ENCODE results near the gene PTF1A.

Gene PTF1A

GRCh38 chr10:23191764-23192711 is at the start of gene PTF1A:
Gene PTF1A (plus strand): TSS chr10:23192312. CDS start chr10:23192531, 219 bp downstream.
- no peak within 1 kb of the TSS for H3K4me3 ChIP-seq (ENCODE audit: low read depth, low read length)
- no peak for TF ChIP-seq CTCF (IDR thresholded peaks at IDR 0.05; ENCODE audit: borderline replicate concordance, insufficient read depth, low read depth, low read length)

DNA sequence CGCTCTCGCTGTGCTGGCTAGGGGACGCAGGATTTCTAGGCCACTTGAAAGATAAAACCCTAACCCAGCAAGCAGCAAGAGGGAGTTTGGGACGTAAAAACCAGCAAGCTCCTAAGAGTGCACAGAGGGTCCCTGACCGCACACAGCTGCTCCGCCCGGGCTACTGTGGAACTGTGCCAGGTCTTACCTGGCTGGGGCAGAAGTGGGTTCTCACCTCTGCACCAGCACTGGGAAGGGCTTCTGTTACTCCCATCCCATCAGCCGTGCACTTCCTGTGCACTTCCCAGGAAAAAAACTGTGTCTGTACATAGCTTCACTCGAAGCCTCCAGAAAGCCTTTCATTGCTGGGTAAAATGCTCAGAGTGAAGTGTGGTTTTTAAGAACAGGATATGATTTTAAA is 45.9 kb upstream of the PTF1A start:
- no peak overlapping the region for H3K4me3 ChIP-seq (ENCODE audit: low read depth, low read length)

GRCh38 chr10:23147035-23147434 is 45.1 kb upstream of the PTF1A start:
- TF ChIP-seq CTCF (IDR thresholded peaks at IDR 0.05; ENCODE audit: borderline replicate concordance, insufficient read depth, low read depth, low read length) = no peak
- H3K4me3 ChIP-seq (ENCODE audit: low read depth, low read length) = no peak overlapping the region

More for the DNA sequence above, 45.9 kb upstream of the PTF1A start:
- no peak for TF ChIP-seq CTCF (IDR thresholded peaks at IDR 0.05; ENCODE audit: borderline replicate concordance, insufficient read depth, low read depth, low read length)

GRCh38 chr10:23148214-23148613 is 43.9 kb upstream of the PTF1A start:
- no peak overlapping the region for H3K4me3 ChIP-seq (ENCODE audit: low read depth, low read length)
- TF ChIP-seq CTCF (IDR thresholded peaks at IDR 0.05; ENCODE audit: borderline replicate concordance, insufficient read depth, low read depth, low read length) = no peak

- TF ChIP-seq CTCF (IDR thresholded peaks at IDR 0.05; ENCODE audit: borderline replicate concordance, insufficient read depth, low read depth, low read length) = no peak
- no peak overlapping the region for H3K4me3 ChIP-seq (ENCODE audit: low read depth, low read length)
Observed at GRCh38 chr10:23150091-23150490, 42.0 kb upstream of the PTF1A start.

GRCh38 chr10:23150610-23151009 is 41.5 kb upstream of the PTF1A start:
- TF ChIP-seq CTCF (IDR thresholded peaks at IDR 0.05; ENCODE audit: borderline replicate concordance, insufficient read depth, low read depth, low read length) = no peak

GRCh38 chr10:23151071-23151470 is 41.0 kb upstream of the PTF1A start:
- no peak overlapping the region for H3K4me3 ChIP-seq (ENCODE audit: low read depth, low read length)
- TF ChIP-seq CTCF (IDR thresholded peaks at IDR 0.05; ENCODE audit: borderline replicate concordance, insufficient read depth, low read depth, low read length) = no peak

More at GRCh38 chr10:23150610-23151009, 41.5 kb upstream of the PTF1A start:
- H3K4me3 ChIP-seq (ENCODE audit: low read depth, low read length) = no peak overlapping the region
